ENCODE results near the gene RBM4B.

- TF ChIP-seq POLR2A (IDR thresholded peaks at IDR 0.05; ENCODE audit: low read depth, low read length) (no peak), TAF1 (IDR thresholded peaks at IDR 0.05; ENCODE audit: borderline replicate concordance, low read depth, low read length) (no peak), POLR2AphosphoS5 (IDR thresholded peaks at IDR 0.05; ENCODE audit: low read depth, low read length) (no peak)
Measured at GRCh38 chr11:66696146-66696545, 18.5 kb upstream of the RBM4B start.
